ENCODE results near the gene CCDC80. TPM values are rescaled to one million over a fixed set of nuclear protein-coding genes. Genes with fewer than 3 reads are reported as not detected.

Gene CCDC80, protein sequence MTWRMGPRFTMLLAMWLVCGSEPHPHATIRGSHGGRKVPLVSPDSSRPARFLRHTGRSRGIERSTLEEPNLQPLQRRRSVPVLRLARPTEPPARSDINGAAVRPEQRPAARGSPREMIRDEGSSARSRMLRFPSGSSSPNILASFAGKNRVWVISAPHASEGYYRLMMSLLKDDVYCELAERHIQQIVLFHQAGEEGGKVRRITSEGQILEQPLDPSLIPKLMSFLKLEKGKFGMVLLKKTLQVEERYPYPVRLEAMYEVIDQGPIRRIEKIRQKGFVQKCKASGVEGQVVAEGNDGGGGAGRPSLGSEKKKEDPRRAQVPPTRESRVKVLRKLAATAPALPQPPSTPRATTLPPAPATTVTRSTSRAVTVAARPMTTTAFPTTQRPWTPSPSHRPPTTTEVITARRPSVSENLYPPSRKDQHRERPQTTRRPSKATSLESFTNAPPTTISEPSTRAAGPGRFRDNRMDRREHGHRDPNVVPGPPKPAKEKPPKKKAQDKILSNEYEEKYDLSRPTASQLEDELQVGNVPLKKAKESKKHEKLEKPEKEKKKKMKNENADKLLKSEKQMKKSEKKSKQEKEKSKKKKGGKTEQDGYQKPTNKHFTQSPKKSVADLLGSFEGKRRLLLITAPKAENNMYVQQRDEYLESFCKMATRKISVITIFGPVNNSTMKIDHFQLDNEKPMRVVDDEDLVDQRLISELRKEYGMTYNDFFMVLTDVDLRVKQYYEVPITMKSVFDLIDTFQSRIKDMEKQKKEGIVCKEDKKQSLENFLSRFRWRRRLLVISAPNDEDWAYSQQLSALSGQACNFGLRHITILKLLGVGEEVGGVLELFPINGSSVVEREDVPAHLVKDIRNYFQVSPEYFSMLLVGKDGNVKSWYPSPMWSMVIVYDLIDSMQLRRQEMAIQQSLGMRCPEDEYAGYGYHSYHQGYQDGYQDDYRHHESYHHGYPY
- 10 to 100 TPM in 1 of 2 donors, 1 to 10 TPM in 1; 9.4 to 23.9 TPM for total RNA-seq
- long read RNA-seq, partial matches to known transcripts: 1 of 5 reads
- long read RNA-seq, other reads (novel, unspliced or antisense): 3 of 5 reads

DNA sequence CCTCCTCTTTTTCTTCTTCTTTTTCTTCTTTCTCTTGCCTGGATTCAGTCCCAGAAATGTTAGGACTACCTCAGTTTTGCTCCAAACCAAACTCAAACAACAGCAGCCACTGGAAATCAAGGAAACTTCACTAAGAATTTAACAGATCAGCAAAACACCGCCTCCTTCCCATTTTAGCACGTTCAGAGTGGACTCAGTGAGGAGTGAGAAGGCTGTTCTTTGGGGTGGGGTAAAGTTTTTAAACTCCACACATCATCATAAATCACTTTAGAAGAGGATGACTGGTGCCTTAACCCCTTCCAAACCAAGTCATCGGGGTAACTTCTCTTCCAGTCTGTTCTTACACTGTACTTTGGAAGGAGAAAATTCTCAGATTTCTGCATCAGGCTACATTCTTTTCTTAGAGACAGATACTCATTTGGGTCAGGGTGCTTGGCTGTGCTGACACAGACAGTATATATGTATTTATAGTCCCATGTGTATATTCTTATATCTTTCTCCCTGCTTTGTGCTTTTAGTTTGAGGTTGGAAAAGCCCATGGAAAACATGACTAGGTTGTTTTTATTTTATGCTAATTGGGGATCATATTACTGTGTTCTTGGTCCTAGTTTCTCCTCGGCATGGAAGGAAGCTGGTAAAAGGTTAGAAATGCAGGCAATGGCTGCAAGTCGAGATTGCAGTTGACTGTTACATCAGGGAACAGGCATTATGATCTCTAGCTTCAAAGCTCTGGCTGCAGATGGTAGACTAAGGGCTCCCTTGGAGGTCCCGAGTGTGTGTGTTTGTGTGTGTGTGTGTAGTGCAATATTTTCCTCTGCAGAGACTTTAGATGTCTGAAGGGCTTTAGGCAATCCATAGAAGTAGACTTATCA lies at the start of gene CCDC80:
CCDC80 (minus strand) TSS at position 214 of the 872 bp plus-strand sequence. CDS start 1,238 bp downstream, outside the sequence.
- ATAC-seq (no peak), DNase-seq (no peak)
- intact Hi-C loops (cut with DNase I, micrococcal nuclease): loop anchor here in 1 of 2 donors (5.0 kb wide), 1 partner anchor 171 kb away; no protein-coding TSS in a partner anchor

DNA sequence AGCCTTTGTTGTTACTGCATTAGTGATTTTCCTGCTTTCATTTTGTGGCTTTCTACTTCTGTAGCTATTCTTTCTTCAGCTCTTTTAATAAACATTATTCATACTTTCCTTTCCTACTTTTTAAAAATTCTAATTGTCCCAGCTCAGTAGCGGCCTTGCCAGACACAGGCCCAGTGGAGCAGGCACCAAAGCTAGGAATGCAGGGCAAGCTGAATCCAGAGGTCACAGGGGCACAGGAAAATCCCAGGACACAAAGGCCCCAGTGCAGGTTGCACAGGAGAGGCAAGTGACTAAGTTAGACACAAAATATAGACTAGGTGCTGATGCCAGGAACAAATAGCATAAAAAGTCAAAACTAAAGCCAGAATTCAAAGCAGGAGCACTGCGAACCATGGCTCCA lies 49.0 kb upstream of the CCDC80 start:
- no peak for ATAC-seq
- DNase-seq: no peak
- intact Hi-C loops (cut with DNase I, micrococcal nuclease): no loop called here

DNA sequence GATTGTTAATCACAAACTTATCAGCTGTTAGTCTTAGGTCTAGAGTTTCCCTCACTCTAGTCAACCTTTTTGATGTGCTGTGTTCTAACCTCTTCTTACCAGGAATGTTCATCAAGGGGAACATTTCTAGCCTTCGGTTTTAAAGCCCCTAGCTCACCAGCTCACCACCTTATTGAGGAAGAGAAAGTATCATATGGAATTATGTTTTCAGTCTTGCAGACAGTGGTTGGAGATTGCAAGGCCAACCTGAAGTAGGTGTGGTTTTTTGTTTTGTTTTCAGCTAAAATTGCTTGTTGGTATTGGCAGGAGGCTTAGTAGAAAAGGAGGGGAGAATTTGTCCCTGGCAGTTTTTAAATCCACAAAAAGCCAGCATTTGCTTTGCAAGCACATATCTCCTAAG lies 48.4 kb upstream of the CCDC80 start:
- DNase-seq (no peak), ATAC-seq (no peak)
- intact Hi-C loops (cut with DNase I, micrococcal nuclease): no loop called here

DNA sequence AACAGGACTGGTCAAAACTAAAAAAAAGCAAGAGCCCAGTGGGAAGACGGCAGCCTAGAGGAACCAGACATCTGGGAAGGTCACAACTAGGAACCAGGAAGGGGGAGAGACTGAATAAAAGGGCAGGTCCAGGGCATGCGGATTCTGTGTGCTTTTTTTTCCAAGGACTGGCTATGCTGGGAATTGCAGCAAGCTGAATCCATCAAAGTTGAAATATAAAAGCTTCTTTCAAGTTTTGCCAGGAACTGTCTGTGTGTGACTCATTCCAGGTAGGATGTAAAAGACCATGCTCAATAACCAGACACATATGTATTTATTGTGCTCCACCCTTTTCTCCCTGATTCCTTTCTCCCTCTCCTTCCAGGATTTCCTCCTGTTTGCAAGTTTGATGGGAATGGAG lies 47.9 kb upstream of the CCDC80 start:
- DNase-seq: no peak
- ATAC-seq: peak; percentile 17
- intact Hi-C loops (cut with DNase I, micrococcal nuclease): no loop called here

DNA sequence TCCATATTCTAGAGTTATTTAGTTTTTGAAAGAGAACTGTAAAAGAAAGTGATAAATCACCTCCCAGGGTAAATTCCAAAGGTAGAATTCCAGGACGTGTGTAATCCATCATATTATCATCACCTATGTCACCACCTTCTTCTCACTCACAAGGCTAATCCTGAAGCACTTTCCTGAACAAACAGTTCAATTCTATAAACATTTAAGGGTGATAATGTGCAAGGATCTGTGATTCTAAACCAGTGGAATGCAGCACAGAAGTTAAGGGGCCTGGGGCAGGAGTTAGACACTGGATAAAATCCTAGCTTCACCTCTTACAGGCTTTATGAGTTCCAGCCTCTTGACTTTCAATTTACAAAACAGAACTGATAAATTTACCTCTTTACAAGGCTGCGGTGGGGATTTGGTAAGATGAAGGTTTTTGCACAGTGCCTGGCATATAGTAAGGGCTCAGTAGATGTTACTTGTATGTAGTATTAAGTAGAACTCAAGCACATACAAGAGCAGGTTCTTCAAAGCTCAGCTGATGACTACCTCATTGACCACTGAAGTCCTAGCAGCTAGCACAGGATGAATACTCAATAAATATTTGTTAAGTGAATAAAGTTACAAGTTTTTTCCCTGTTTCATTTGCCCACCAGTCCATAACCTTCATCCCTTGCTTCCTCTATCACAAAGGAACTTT lies 47.3 kb upstream of the CCDC80 start:
- intact Hi-C loops (cut with DNase I, micrococcal nuclease): no loop called here
- ATAC-seq (no peak), DNase-seq (no peak)

DNA sequence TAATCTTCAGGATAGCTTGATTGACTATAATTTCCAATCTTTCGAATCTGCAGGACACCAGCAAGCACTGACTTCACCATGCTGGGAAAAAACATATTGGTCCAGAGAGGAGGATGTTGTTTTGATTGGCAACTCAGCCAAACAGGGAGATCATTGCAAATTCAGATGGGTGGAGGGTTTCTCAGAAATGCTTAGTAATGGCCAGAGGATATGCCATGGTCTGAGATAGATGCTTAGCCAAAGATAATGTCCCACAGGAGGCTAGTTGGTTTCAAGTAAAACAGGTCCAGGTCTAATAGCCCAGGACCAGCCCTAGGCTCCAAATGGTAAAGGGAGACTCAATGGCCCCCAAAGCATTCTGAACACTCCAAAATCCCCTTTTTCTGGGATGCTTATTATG lies 46.7 kb upstream of the CCDC80 start:
- no peak for DNase-seq
- intact Hi-C loops (cut with DNase I, micrococcal nuclease): no loop called here
- ATAC-seq: no peak

DNA sequence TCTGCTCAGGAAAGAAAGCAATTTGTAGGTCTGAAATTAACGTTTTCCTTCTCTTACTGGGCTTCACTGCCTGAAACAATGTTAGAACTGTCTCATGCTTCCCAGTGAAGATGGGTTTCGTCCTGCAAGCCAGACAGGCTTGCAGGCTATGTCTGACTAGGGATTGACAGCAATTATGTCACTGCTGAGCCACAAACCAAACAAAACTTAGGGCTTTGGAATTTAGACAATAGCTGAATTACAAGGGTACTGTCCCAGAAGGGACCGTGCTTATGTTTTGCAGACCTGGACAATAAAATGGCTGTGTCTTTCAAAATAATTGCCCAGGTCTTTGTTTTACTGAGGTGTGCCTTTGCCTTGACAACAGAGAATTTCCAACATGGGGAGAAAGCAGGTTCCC lies 46.3 kb upstream of the CCDC80 start:
- ATAC-seq (no peak), DNase-seq (no peak)
- intact Hi-C loops (cut with DNase I, micrococcal nuclease): no loop called here

DNA sequence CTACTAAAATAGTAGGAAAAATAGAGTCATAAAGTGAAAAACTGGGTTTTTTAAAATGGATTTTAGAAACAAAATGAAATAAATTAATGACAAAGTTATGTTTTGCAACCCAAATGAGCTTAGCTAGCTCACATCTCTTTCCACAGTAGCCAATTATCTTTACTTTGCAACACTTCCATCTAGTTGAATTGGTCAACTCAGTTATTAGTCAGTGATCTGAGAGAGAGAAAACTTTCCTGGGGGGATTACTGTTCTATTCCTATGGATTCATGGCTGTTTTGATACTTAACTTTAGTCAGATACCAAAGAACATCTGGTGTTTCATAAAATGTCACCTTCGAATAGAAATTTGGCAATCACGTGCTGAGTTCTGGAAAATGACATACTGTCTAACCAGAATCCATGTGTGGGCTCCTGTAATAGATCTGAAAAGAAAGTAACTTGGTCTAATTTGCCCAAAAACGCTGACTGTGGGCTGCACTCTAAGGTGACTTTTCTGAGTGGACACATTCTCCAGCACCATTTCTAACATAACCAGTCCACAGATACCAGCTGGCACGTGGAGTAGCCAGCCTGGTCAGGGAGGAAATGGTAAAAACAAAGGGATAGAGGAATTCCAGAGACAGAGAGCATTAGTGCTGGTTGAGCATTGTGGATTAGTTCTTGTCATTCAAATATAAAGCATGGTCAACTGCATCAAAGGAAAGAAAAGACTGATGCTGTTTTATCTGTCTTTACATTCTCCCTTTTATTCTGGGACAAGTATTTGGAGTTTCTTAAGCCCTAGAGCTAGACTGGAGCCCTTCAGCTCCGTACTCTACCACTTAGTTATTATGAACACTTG lies 45.2 kb upstream of the CCDC80 start:
- ATAC-seq (no peak), DNase-seq (no peak)
- intact Hi-C loops (cut with DNase I, micrococcal nuclease): no loop called here

DNA sequence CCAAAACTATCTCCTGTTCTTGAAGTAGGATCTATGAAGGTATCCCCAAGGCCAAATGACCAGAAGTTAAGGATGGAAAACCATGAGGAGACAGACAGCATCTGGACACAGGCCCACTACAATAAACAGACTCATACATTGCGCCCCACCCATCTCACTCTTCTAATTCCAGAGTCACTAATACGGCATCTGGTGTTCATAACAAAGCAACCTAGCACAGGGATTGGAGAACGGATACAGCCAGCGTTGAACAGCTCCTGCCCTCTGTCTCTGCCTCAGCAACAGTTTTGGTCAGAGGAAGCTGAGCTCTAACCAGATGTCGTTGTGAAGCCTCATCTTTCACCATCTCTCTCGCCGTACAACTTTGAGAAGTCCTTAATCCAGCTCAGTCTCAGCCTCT lies 44.5 kb upstream of the CCDC80 start:
- ATAC-seq (no peak), DNase-seq (no peak)
- intact Hi-C loops (cut with DNase I, micrococcal nuclease): no loop called here

DNA sequence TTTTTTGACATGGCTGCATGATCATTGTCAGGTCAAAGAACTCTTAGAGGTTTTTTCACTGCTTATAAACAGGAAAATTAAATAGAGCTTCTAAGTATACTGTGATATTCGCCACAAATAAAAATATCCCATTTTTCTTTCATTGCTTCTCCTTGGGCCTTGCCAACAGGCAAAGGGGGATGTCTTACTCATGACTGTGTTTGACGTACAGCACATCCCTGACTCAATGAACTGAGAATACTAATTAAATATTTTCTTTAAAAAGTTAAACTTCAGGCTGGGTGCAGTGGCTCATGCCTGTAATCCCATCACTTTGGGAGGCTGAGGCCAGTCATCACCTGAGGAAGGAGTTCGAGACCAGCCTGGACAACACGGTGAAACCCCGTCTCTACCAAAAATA lies 41.4 kb upstream of the CCDC80 start:
- no peak for ATAC-seq
- intact Hi-C loops (cut with DNase I, micrococcal nuclease): no loop called here
- DNase-seq: no peak

DNA sequence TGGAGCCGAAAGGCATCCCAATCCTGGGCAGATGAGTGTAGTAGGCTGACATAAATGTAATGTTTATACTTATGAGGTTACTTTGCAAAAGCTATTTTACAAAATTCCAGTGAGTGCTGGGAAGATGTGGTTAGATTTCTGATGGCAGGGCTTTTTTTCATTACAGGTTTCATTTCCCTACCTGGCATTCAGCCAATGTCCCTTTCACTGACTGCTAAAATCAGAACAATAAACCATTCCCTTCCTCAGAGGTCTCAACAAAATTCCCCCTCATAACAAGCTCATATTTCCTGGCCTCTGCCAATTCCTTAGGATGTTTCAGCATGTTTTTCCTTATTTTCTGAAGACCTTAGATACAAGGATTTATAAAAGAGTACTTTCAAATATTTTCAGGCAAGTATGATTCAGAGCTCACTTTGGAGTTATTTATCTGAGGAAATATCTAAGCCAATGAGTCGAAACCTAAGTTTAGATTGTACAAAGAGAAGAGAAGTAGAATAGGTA lies 40.9 kb upstream of the CCDC80 start:
- DNase-seq (no peak), ATAC-seq (no peak)
- intact Hi-C loops (cut with DNase I, micrococcal nuclease): no loop called here

DNA sequence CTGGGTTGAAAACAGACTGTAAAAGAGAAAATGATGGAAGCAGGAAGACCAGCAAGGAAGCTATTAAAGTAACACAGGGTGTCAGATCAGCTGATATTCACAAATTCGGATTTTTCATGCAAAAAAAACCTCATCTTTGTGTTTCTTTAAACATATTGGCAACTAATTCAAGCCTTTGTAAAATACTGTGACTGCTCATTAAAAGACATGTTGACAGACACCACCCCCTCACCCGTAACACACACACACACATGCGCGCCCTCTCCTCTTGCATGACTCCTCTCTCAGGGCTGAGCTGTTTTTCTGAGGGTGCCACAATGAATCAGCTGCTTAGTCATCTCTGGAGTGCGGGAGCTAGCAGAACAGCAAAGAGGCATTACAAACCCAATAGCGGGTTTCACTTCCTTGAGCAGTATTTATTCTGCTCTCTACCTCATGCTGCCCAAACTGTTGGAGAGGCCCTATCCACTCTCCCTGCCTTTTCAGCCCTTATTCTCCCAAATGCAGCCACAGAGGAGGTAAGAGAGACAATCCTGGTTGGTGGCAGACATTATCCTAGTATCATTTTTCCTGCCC lies 35.8 kb upstream of the CCDC80 start:
- DNase-seq (peak; percentile 31 to 58), ATAC-seq (peak; percentile 44)
- intact Hi-C loops (cut with DNase I, micrococcal nuclease): no loop called here

DNA sequence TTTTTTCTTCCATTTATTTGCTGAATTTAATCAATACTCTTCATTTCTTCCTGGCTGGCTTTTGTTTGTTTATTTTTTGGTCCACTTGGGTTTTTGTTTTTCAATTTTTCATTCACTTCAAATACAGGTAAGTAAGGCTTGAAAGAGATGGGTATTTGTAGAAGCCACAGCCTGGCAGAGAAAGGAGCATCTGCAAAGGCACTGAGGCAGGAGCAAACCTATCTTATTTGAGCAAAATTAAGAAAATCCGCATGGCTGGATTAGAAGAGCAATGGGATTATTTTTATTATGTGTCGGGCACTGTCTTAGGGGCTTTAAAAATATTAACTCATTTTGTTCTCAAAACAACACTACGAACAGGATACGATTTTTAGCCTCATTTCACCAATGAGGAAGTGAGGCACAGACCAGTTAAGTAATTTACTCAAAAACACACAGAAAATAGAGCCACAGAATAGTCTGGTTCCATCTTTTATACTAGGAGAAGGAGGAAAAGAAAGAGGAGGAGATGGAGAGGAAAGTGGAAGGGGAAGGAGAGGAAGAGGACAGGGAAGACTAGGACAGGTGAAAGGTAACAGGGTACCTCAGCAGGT lies 35.1 kb upstream of the CCDC80 start:
- DNase-seq (no peak), ATAC-seq (no peak)
- intact Hi-C loops (cut with DNase I, micrococcal nuclease): no loop called here

DNA sequence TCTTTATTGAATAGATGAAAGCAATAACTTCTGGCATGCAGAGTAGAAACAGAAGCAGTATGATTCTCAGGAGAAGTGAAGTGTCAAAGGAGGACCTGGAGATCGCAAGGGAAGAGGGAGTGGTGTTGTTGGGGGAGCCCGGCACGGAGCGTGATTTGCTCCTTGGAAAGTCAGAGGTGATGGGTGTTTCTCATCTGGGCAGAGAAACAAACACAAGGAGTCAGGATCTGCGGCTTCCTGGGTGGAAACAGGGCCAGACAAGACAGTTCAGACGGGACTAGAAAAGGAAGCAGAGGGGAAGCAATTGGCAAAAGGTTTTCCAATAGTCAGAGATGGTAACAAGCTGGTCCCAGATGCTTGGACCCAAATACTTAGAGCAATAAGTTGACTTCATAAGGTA lies 34.4 kb upstream of the CCDC80 start:
- DNase-seq (no peak), ATAC-seq (no peak)
- intact Hi-C loops (cut with DNase I, micrococcal nuclease): no loop called here

DNA sequence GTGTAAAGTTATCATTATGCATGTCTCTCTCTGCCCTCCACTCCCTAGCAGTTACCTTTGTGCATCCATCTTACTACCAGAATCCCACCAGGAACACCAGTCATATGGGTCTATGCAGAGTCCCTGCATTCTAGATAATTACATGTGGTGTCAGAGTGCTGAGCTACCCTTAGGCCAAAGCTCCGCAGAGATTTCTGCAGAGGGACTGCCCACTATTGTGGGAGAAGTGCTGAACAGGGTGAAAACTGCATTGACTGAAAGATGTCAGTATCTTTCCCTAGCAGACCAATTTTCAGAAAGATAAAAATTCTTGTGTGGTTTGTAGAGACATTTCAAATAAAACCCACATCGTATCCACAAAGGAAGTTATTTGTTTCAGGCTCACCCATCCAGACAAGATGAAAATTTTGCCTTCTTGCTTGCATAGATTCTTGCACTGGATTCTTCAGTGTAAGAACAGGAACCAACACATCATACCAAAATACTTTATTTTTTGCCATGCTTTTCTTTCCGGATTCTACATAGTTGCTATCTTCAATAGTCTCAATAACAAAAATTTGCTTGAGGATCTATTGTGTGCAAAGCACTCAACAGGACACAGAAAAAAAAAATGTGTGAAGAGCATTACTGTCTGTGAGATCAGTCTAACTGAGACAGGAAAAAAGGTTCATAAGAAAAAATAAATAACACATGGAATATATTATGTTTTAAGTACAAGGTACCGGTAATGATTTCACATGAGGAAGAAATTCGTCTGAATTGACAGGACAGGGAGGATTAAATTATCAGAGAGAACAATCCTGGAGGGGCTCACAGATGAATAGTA lies 32.0 kb upstream of the CCDC80 start:
- DNase-seq: no peak
- intact Hi-C loops (cut with DNase I, micrococcal nuclease): no loop called here
- ATAC-seq: no peak

All from left colon (tissue), 2 donors.